ENCODE measurements around the gene COX7B2. TPM values are rescaled to one million over a fixed set of nuclear protein-coding genes. Genes with fewer than 3 reads are reported as not detected.

Gene COX7B2
- total RNA-seq, 2 experiments from 2014 or later, result not detected

GRCh38 chr4:46954643-46955042, 45.6 kb upstream of the COX7B2 start:
- Histone ChIP-seq H3K4me1 (ENCODE audit: insufficient read depth, low read length) (no peaks in the 10 kb centered on the region), H3K27me3 (ENCODE audit: control insufficient read depth in 1 of 2, insufficient read depth in 2 of 2, low read length in 2 of 2) (no peaks in the 10 kb centered on the region), H3K9me3 (ENCODE audit: control insufficient read depth in 1 of 2, insufficient read depth in 1 of 2, low read length in 2 of 2) (no peaks in the 10 kb centered on the region), H3K4me3 (ENCODE audit: low read length) (no peak overlapping the region), H3K27ac (ENCODE audit: low read depth in 1 of 2, low read length in 2 of 2) (no peak overlapping the region), H3K36me3 (ENCODE audit: insufficient read depth, low read length) (no peaks in the 10 kb centered on the region)
- no peaks in the 10 kb centered on the region for H3K36me3 Mint-ChIP-seq (ENCODE audit: low read depth)
- H3K4me3 Mint-ChIP-seq, result no peak overlapping the region
- intact Hi-C loops (cut with DNase I, micrococcal nuclease), result no loop called here
- H3K27ac Mint-ChIP-seq, result no peak overlapping the region
- ATAC-seq (ENCODE audit: poor library complexity) (no peak), DNase-seq (no peak)
- no peaks in the 10 kb centered on the region for H3K4me1 Mint-ChIP-seq (ENCODE audit: low read depth)
- peaks cover 2% of the 10 kb centered on the region for H3K9me3 Mint-ChIP-seq
- no peak for TF ChIP-seq CTCF (IDR thresholded peaks at IDR 0.05)
- ChIA-PET POLR2A (no interaction called here), CTCF (no interaction called here)
- peaks cover 6% of the 10 kb centered on the region for H3K27me3 Mint-ChIP-seq

GRCh38 chr4:46953564-46953963, 44.5 kb upstream of the COX7B2 start:
- Mint-ChIP-seq H3K27ac (no peak overlapping the region), H3K27me3 (no peaks in the 10 kb centered on the region), H3K36me3 (ENCODE audit: low read depth) (no peaks in the 10 kb centered on the region), H3K4me1 (ENCODE audit: low read depth) (no peaks in the 10 kb centered on the region), H3K9me3 (peaks cover 2% of the 10 kb centered on the region), H3K4me3 (no peak overlapping the region)
- ChIA-PET CTCF (no interaction called here), POLR2A (no interaction called here)
- Histone ChIP-seq H3K4me3 (ENCODE audit: low read length) (no peak overlapping the region), H3K4me1 (ENCODE audit: insufficient read depth, low read length) (no peaks in the 10 kb centered on the region), H3K9me3 (ENCODE audit: control insufficient read depth in 1 of 2, insufficient read depth in 1 of 2, low read length in 2 of 2) (no peaks in the 10 kb centered on the region), H3K36me3 (ENCODE audit: insufficient read depth, low read length) (no peaks in the 10 kb centered on the region), H3K27me3 (ENCODE audit: control insufficient read depth in 1 of 2, insufficient read depth in 2 of 2, low read length in 2 of 2) (no peaks in the 10 kb centered on the region), H3K27ac (ENCODE audit: low read depth in 1 of 2, low read length in 2 of 2) (no peak overlapping the region)
- ATAC-seq (ENCODE audit: poor library complexity) (no peak), DNase-seq (no peak)
- TF ChIP-seq CTCF (IDR thresholded peaks at IDR 0.05), result no peak
- intact Hi-C loops (cut with DNase I, micrococcal nuclease), result no loop called here

- Mint-ChIP-seq H3K4me1 (ENCODE audit: low read depth) (no peaks in the 10 kb centered on the region), H3K27ac (no peak overlapping the region), H3K9me3 (no peaks in the 10 kb centered on the region), H3K4me3 (no peak overlapping the region), H3K27me3 (no peaks in the 10 kb centered on the region), H3K36me3 (ENCODE audit: low read depth) (no peaks in the 10 kb centered on the region)
- H3K4me1 ChIP-seq (ENCODE audit: insufficient read depth, low read length), result no peaks in the 10 kb centered on the region
- intact Hi-C loops (cut with DNase I, micrococcal nuclease), result no loop called here
- H3K9me3 ChIP-seq (ENCODE audit: control insufficient read depth in 1 of 2, insufficient read depth in 1 of 2, low read length in 2 of 2), result no peaks in the 10 kb centered on the region
- H3K4me3 ChIP-seq (ENCODE audit: low read length), result no peak overlapping the region
- ATAC-seq (ENCODE audit: poor library complexity) (no peak), DNase-seq (no peak)
- CTCF ChIA-PET, result no interaction called here
- POLR2A ChIA-PET, result no interaction called here
- H3K36me3 ChIP-seq (ENCODE audit: insufficient read depth, low read length), result no peaks in the 10 kb centered on the region
- no peak overlapping the region for H3K27ac ChIP-seq (ENCODE audit: low read depth in 1 of 2, low read length in 2 of 2)
- no peak for TF ChIP-seq CTCF (IDR thresholded peaks at IDR 0.05)
- no peaks in the 10 kb centered on the region for H3K27me3 ChIP-seq (ENCODE audit: control insufficient read depth in 1 of 2, insufficient read depth in 2 of 2, low read length in 2 of 2)
Measured at GRCh38 chr4:46952451-46952850, 43.4 kb upstream of the COX7B2 start.

Measured in CD4-positive, alpha-beta T cell (primary cell).